Calu3 (cell line): Measurements from ENCODE around the gene C5orf15. TPM values are rescaled to one million over a fixed set of nuclear protein-coding genes. Genes with fewer than 3 reads are reported as not detected.

Experiments
- BruUV-seq: library from RNA; stranded (reverse); fragments of 400-500 nt; replicated peaks from 2 replicates; lab custom pipeline; 2021; lab: Mats Ljungman, UMichigan
- CTCF ChIA-PET: fragments of 300-600 bp; sonication (Branson Sonifier 250); formaldehyde crosslinking; loops from one replicate; lab custom pipeline; 2022; ENCODE audit warnings: antibody characterized with exemption; lab: Charles Lee
- DNase-seq: peaks from one replicate; pipeline ENCODE4 v3.0.0; 2022
- H3K27ac Mint-ChIP-seq: one replicate; pipeline ENCODE4 v1.8.0; 2022; ENCODE audit warnings: mixed read lengths; ENCODE audit not compliant: unreplicated experiment
- H3K27me3 Mint-ChIP-seq: one replicate; pipeline ENCODE4 v1.8.0; 2022; ENCODE audit warnings: mixed read lengths; ENCODE audit not compliant: unreplicated experiment
- H3K36me3 Mint-ChIP-seq: one replicate; pipeline ENCODE4 v1.8.0; 2022; ENCODE audit warnings: mild to moderate bottlenecking, moderate library complexity, mixed read lengths; ENCODE audit not compliant: insufficient read depth, unreplicated experiment
- H3K4me1 Mint-ChIP-seq: one replicate; pipeline ENCODE4 v1.8.0; 2022; ENCODE audit warnings: mild to moderate bottlenecking, low read depth, mixed read lengths; ENCODE audit not compliant: unreplicated experiment
- H3K4me3 Mint-ChIP-seq: one replicate; pipeline ENCODE4 v1.8.0; 2022; ENCODE audit warnings: mild to moderate bottlenecking, low read depth, moderate library complexity, mixed read lengths; ENCODE audit not compliant: unreplicated experiment
- H3K9me3 Mint-ChIP-seq: one replicate; pipeline ENCODE4 v1.8.0; 2022; ENCODE audit warnings: low read depth, mixed read lengths; ENCODE audit not compliant: unreplicated experiment
- intact Hi-C: fragments of 100-400 bp; cut with micrococcal nuclease; formaldehyde crosslinking; loops from one replicate; pipeline ENCODE4 v1.10.0; 2022; ENCODE audit not compliant: unreplicated experiment
- total RNA-seq: library from RNA; stranded (reverse); gene quantifications from 2 replicates; pipeline ENCODE4 v1.2.3, GENCODE V29; 2022
- TF ChIP-seq, protein P1 (sequence below): fragments of 200-600 bp; IDR thresholded peaks from one replicate; pipeline ENCODE4 v1.8.0; 2022; ENCODE audit warnings: antibody characterized with exemption; ENCODE audit not compliant: unreplicated experiment

The C5orf15 gene
- total RNA-seq, 1 experiment from 2014 or later = 104 TPM

- H3K4me3 Mint-ChIP-seq = no peak overlapping the region
- H3K27me3 Mint-ChIP-seq = no peaks in the 10 kb centered on the region
- no peaks in the 10 kb centered on the region for H3K9me3 Mint-ChIP-seq
- H3K36me3 Mint-ChIP-seq = peaks cover 88% of the 10 kb centered on the region
- H3K4me1 Mint-ChIP-seq = no peaks in the 10 kb centered on the region
- no peak for DNase-seq
- intact Hi-C loops = no loop called here
- no TSS peak for BruUV-seq
- CTCF ChIA-PET = interaction anchor here (0.7 kb wide), 1 partner anchor 9 kb away, joined by 3 read pairs; no protein-coding TSS in a partner anchor
- TF ChIP-seq, protein P1, sequence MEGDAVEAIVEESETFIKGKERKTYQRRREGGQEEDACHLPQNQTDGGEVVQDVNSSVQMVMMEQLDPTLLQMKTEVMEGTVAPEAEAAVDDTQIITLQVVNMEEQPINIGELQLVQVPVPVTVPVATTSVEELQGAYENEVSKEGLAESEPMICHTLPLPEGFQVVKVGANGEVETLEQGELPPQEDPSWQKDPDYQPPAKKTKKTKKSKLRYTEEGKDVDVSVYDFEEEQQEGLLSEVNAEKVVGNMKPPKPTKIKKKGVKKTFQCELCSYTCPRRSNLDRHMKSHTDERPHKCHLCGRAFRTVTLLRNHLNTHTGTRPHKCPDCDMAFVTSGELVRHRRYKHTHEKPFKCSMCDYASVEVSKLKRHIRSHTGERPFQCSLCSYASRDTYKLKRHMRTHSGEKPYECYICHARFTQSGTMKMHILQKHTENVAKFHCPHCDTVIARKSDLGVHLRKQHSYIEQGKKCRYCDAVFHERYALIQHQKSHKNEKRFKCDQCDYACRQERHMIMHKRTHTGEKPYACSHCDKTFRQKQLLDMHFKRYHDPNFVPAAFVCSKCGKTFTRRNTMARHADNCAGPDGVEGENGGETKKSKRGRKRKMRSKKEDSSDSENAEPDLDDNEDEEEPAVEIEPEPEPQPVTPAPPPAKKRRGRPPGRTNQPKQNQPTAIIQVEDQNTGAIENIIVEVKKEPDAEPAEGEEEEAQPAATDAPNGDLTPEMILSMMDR = no peak
- no peak overlapping the region for H3K27ac Mint-ChIP-seq
These were observed 15.2 kb upstream of the C5orf15 start for GRCh38 chr5:133983674-133984073.

- BruUV-seq = no TSS peak
- CTCF ChIA-PET = interaction anchor here (0.9 to 1.0 kb wide), 2 partner anchors 12 to 22 kb away, joined by 3 read pairs; no protein-coding TSS in a partner anchor
- TF ChIP-seq, protein P1 = no peak
- Mint-ChIP-seq H3K9me3 (no peaks in the 10 kb centered on the region), H3K4me3 (no peak overlapping the region), H3K27ac (no peak overlapping the region), H3K27me3 (no peaks in the 10 kb centered on the region), H3K36me3 (peaks cover 86% of the 10 kb centered on the region), H3K4me1 (no peaks in the 10 kb centered on the region)
- intact Hi-C loops = no loop called here
- no peak for DNase-seq
These were observed 13.3 kb upstream of the C5orf15 start for GRCh38 chr5:133981714-133982113.

GRCh38 chr5:133980652-133981051 is 12.2 kb upstream of the C5orf15 start:
- H3K27me3 Mint-ChIP-seq = no peaks in the 10 kb centered on the region
- TF ChIP-seq, protein P1 = no peak
- no peak overlapping the region for H3K27ac Mint-ChIP-seq
- intact Hi-C loops = no loop called here
- H3K36me3 Mint-ChIP-seq = peaks cover 86% of the 10 kb centered on the region
- BruUV-seq = no TSS peak
- H3K4me3 Mint-ChIP-seq = no peak overlapping the region
- no peaks in the 10 kb centered on the region for H3K9me3 Mint-ChIP-seq
- H3K4me1 Mint-ChIP-seq = no peaks in the 10 kb centered on the region
- no peak for DNase-seq
- CTCF ChIA-PET = interaction anchor here (0.6 to 1.1 kb wide), 3 partner anchors 58 to 507 kb away, joined by 3 to 4 read pairs (median 3); no protein-coding TSS in a partner anchor

DNA sequence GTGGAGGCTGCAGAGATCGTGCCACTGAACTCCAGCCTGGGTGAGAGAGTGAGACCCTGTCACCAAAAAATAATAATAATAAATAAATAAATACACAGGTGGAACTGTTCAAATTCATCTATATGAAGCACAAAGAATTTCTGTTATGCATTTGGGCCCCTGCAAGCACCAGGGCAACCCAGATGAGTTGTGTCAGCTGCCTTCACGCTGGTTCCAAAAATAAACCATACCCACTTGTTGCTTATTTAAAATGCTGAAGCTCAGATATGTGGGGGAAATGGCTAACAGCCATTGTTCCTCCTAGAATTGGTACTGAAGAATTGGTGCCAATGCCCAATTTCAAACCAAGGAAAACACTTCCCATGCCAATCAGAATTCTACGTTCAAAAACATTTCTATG is 10.5 kb upstream of the C5orf15 start:
- peaks cover 86% of the 10 kb centered on the region for H3K36me3 Mint-ChIP-seq

More for the DNA sequence above, 10.5 kb upstream of the C5orf15 start:
- TF ChIP-seq, protein P1 = no peak
- no TSS peak for BruUV-seq
- CTCF ChIA-PET = interaction anchor here (1.6 kb wide), 1 partner anchor 9 kb away, joined by 10 read pairs; no protein-coding TSS in a partner anchor
- Mint-ChIP-seq H3K4me1 (no peaks in the 10 kb centered on the region), H3K27ac (no peak overlapping the region), H3K27me3 (no peaks in the 10 kb centered on the region), H3K9me3 (no peaks in the 10 kb centered on the region), H3K4me3 (no peak overlapping the region)
- DNase-seq = no peak
- intact Hi-C loops = no loop called here
